Kidney (tissue), 14 donors: ENCODE results near the gene PTH2R. TPM values are rescaled to one million over a fixed set of nuclear protein-coding genes. Genes with fewer than 3 reads are reported as not detected.

Source experiments
- DNase-seq, 5 donors: peaks; one replicate each; pipeline ENCODE4 v3.0.0-alpha.2; 2013 to 2020
- FAIRE-seq: peaks from 2 replicates; lab custom pipeline; 2012; peaks lifted over from hg19 to GRCh38; lab: Jason Lieb, UNC
- H3K27ac ChIP-seq, 2 donors: one replicate each; pipeline ENCODE4 v1.7.0; 2013; ENCODE audit warnings: low read depth in 2 of 2, low read length in 2 of 2, inconsistent platforms in 1 of 2
- H3K27me3 ChIP-seq: one replicate; pipeline ENCODE4 v1.7.1; 2013; ENCODE audit warnings: low read length, inconsistent platforms; ENCODE audit not compliant: control insufficient read depth, insufficient read depth
- H3K36me3 ChIP-seq, 3 donors: one replicate each; pipeline versions ENCODE4 v1.7.0 to v1.7.1; 2013; ENCODE audit warnings: low read length in 3 of 3, control low read depth in 1 of 3, inconsistent platforms in 1 of 3; ENCODE audit not compliant: insufficient read depth in 3 of 3, control insufficient read depth in 2 of 3
- H3K4me1 ChIP-seq, 3 donors: one replicate each; pipeline versions ENCODE4 v1.7.0 to v1.7.1; 2013; ENCODE audit warnings: low read length in 3 of 3, inconsistent platforms in 1 of 3, low read depth in 1 of 3; ENCODE audit not compliant: control insufficient read depth in 2 of 3, insufficient read depth in 2 of 3
- H3K4me3 ChIP-seq, 3 donors: one replicate each; pipeline versions ENCODE4 v1.7.0 to v1.8.1; 2013; ENCODE audit warnings: low read length in 3 of 3, control low read depth in 1 of 3, inconsistent platforms in 1 of 3
- H3K9ac ChIP-seq, 3 donors: one replicate each; pipeline versions ENCODE4 v1.7.0 to v1.7.1; 2013; ENCODE audit warnings: low read length in 3 of 3, control low read depth in 1 of 3, inconsistent platforms in 1 of 3
- H3K9me3 ChIP-seq, 3 donors: one replicate each; pipeline versions ENCODE4 v1.7.0 to v1.7.1; 2013; ENCODE audit warnings: low read length in 3 of 3, control low read depth in 1 of 3, inconsistent platforms in 1 of 3; ENCODE audit not compliant: control insufficient read depth in 2 of 3, insufficient read depth in 1 of 3
- intact Hi-C: fragments of 100-400 bp; cut with DNase I; formaldehyde crosslinking; loops from one replicate; pipeline ENCODE4 v1.11.1; 2022
- polyA plus RNA-seq: library from polyadenylated mRNA; stranded (reverse); fragments of 350-450 nt; fragmentation: Illumina TruSeq; extraction: RNeasy Lipid Tissue Mini Kit (QIAGEN cat#74804); gene quantifications from one replicate; pipeline ENCODE4 v1.2.3, GENCODE V29; 2014; ENCODE audit warnings: low read depth, low replicate concordance; ENCODE audit not compliant: insufficient read depth
- total RNA-seq: library from RNA; stranded (reverse); fragmentation: NEBNext Ultra II Directional; extraction: Animal tissue kit (Norgen Biotek cat#: 25700); gene quantifications from one replicate; pipeline ENCODE4 v1.2.1, GENCODE V29; 2021
- TF ChIP-seq, protein P1 (sequence below): IDR thresholded peaks from 3 replicates; pipeline ENCODE4 v1.5.1; 2012; ENCODE audit warnings: mild to moderate bottlenecking, moderate library complexity, borderline replicate concordance; ENCODE audit not compliant: insufficient read depth; ENCODE audit errors: extremely low read depth
- donor health status: control.
- donor health status: control.
- donor health status: control.
- donor health status: control.
- donor health status: control.
- donor health status: DM: yes; HTN: yes; CAD: no.
- donor health status: Normal renal cell carcinoma (clear cell type).

The PTH2R gene
- total and polyA plus RNA-seq, 2 donors from 2014 or later = 11.0 to 54.8 TPM

- Histone ChIP-seq H3K4me1 (peaks cover 0 to 6% (median 5%) of the 10 kb centered on the region in 3 donors), H3K4me3 (no peak overlapping the region), H3K9me3 (no peaks in the 10 kb centered on the region), H3K9ac (no peak overlapping the region), H3K36me3 (no peaks in the 10 kb centered on the region), H3K27me3 (no peaks in the 10 kb centered on the region), H3K27ac (no peak overlapping the region)
- FAIRE-seq (no peak), DNase-seq (no peak)
- intact Hi-C loops = no loop called here
- TF ChIP-seq, protein P1, sequence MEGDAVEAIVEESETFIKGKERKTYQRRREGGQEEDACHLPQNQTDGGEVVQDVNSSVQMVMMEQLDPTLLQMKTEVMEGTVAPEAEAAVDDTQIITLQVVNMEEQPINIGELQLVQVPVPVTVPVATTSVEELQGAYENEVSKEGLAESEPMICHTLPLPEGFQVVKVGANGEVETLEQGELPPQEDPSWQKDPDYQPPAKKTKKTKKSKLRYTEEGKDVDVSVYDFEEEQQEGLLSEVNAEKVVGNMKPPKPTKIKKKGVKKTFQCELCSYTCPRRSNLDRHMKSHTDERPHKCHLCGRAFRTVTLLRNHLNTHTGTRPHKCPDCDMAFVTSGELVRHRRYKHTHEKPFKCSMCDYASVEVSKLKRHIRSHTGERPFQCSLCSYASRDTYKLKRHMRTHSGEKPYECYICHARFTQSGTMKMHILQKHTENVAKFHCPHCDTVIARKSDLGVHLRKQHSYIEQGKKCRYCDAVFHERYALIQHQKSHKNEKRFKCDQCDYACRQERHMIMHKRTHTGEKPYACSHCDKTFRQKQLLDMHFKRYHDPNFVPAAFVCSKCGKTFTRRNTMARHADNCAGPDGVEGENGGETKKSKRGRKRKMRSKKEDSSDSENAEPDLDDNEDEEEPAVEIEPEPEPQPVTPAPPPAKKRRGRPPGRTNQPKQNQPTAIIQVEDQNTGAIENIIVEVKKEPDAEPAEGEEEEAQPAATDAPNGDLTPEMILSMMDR = no peak
Measured at GRCh38 chr2:208490492-208490891, 83.9 kb downstream of the PTH2R start.

- H3K4me3 ChIP-seq = no peak overlapping the region
- TF ChIP-seq, protein P1 = no peak
- no peak for DNase-seq
- no peaks in the 10 kb centered on the region for H3K9me3 ChIP-seq
- H3K9ac ChIP-seq = no peak overlapping the region
- no peaks in the 10 kb centered on the region for H3K36me3 ChIP-seq
- intact Hi-C loops = no loop called here
- no peaks in the 10 kb centered on the region for H3K27me3 ChIP-seq
- FAIRE-seq = no peak
- no peak overlapping the region for H3K27ac ChIP-seq
- H3K4me1 ChIP-seq = peaks cover 0 to 6% (median 5%) of the 10 kb centered on the region in 3 donors
Measured at GRCh38 chr2:208491641-208492040, 85.0 kb downstream of the PTH2R start.

DNA sequence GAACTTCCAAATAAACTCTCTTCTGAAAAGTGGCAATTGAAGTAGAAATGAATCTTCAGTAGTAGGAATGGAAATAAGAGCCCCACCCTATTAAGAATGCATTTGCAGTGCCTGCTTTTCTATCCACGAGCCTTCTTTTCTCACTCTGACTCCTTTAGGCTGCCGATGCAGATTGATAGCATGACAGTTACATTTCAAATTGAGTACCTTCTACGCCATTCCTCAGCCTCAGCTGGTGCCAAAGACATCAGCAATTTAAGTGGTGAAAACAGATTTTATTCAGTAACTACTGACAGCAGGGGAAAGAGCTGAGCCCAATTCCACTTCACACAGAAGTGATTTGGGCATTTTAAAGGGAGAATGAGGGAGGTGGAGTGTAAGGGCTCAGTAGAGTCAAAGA is 85.5 kb downstream of the PTH2R start:
- TF ChIP-seq, protein P1 = no peak
- DNase-seq = no peak
- no peak overlapping the region for H3K27ac ChIP-seq
- intact Hi-C loops = no loop called here
- no peak for FAIRE-seq
- no peak overlapping the region for H3K9ac ChIP-seq
- H3K36me3 ChIP-seq = no peaks in the 10 kb centered on the region
- no peaks in the 10 kb centered on the region for H3K27me3 ChIP-seq
- H3K4me3 ChIP-seq = no peak overlapping the region
- peaks cover 0 to 6% (median 5%) of the 10 kb centered on the region in 3 donors for H3K4me1 ChIP-seq
- H3K9me3 ChIP-seq = no peaks in the 10 kb centered on the region

DNA sequence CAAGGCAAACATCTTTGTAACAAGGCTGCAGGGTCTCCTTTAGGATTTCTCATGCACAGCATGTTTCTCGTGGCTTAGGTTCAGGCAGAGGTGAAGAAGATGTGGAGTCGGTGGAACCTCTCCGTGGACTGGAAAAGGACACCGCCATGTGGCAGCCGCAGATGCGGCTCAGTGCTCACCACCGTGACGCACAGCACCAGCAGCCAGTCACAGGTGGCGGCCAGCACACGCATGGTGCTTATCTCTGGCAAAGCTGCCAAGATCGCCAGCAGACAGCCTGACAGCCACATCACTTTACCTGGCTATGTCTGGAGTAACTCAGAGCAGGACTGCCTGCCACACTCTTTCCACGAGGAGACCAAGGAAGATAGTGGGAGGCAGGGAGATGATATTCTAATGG is 86.6 kb downstream of the PTH2R start:
- DNase-seq = no peak
- no peak overlapping the region for H3K27ac ChIP-seq
- no peak overlapping the region for H3K4me3 ChIP-seq
- TF ChIP-seq, protein P1 = no peak
- intact Hi-C loops = no loop called here
- no peaks in the 10 kb centered on the region for H3K27me3 ChIP-seq
- H3K9me3 ChIP-seq = no peaks in the 10 kb centered on the region
- H3K9ac ChIP-seq = no peak overlapping the region
- no peaks in the 10 kb centered on the region for H3K36me3 ChIP-seq
- FAIRE-seq = no peak
- H3K4me1 ChIP-seq = peaks cover 0 to 6% (median 5%) of the 10 kb centered on the region in 3 donors
